ENCODE data around the gene ACOT9. TPM values are rescaled to one million over a fixed set of nuclear protein-coding genes. Genes with fewer than 3 reads are reported as not detected.
"Not testable (repeated sequence)": the region's sequence is repeated elsewhere in the genome, so short reads cannot be mapped to it uniquely, and the experiment has no call there.

ACOT9 gene
- total and polyA plus RNA-seq, 4 donors: 30.5 to 46.7 (median 45.1) TPM

DNA sequence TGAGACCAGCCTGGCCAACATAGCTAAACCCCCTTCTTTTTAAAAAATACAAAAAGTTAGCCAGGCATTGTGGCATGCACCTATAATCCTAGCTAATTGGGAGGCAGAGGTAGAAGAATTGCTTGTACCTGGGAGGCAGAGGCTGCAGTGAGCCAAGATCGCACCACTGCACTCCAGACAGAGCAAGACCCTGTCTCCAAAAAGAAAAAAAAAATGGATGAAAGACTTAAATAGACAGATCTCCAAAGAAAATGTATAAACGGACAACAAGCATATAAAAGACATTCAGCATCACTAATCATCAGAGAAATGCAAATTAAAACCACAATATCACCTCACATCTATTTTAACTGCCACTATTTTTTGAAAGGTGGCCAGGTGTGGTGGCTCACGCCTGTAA is 33.3 kb upstream of the ACOT9 start:
- DNase-seq (no peak), ATAC-seq (ENCODE audit: insufficient read depth, low FRiP score) (no peak)
- no peaks in the 10 kb centered on the region for H3K36me3 ChIP-seq (ENCODE audit: control insufficient read depth in 4 of 4, insufficient read depth in 4 of 4, low read length in 4 of 4)
- 87 to 93% methylated on average over 3 of the region's 3 CpGs for WGBS, 2 donors
- H3K4me1 ChIP-seq (ENCODE audit: control insufficient read depth in 5 of 5, insufficient read depth in 5 of 5, low read length in 5 of 5): peaks cover 0 to 3% (median 0%) of the 10 kb centered on the region in 5 donors
- TF ChIP-seq, protein P1, sequence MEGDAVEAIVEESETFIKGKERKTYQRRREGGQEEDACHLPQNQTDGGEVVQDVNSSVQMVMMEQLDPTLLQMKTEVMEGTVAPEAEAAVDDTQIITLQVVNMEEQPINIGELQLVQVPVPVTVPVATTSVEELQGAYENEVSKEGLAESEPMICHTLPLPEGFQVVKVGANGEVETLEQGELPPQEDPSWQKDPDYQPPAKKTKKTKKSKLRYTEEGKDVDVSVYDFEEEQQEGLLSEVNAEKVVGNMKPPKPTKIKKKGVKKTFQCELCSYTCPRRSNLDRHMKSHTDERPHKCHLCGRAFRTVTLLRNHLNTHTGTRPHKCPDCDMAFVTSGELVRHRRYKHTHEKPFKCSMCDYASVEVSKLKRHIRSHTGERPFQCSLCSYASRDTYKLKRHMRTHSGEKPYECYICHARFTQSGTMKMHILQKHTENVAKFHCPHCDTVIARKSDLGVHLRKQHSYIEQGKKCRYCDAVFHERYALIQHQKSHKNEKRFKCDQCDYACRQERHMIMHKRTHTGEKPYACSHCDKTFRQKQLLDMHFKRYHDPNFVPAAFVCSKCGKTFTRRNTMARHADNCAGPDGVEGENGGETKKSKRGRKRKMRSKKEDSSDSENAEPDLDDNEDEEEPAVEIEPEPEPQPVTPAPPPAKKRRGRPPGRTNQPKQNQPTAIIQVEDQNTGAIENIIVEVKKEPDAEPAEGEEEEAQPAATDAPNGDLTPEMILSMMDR (IDR thresholded peaks at IDR 0.05; ENCODE audit: control extremely low read depth, extremely low read depth): no peak
- no peaks in the 10 kb centered on the region for H3K9me3 ChIP-seq (ENCODE audit: control insufficient read depth in 4 of 4, insufficient read depth in 3 of 4, low read length in 3 of 4)
- H3K9ac ChIP-seq (ENCODE audit: insufficient read depth in 1 of 2, low read length in 2 of 2): no peak overlapping the region
- no peaks in the 10 kb centered on the region for H3K27me3 ChIP-seq (ENCODE audit: control insufficient read depth in 3 of 3, insufficient read depth in 3 of 3, low read length in 2 of 3)
- no peak overlapping the region for H3K4me3 ChIP-seq
- H3K27ac ChIP-seq (ENCODE audit: low read depth in 1 of 2, low read length in 1 of 2): no peak overlapping the region

DNA sequence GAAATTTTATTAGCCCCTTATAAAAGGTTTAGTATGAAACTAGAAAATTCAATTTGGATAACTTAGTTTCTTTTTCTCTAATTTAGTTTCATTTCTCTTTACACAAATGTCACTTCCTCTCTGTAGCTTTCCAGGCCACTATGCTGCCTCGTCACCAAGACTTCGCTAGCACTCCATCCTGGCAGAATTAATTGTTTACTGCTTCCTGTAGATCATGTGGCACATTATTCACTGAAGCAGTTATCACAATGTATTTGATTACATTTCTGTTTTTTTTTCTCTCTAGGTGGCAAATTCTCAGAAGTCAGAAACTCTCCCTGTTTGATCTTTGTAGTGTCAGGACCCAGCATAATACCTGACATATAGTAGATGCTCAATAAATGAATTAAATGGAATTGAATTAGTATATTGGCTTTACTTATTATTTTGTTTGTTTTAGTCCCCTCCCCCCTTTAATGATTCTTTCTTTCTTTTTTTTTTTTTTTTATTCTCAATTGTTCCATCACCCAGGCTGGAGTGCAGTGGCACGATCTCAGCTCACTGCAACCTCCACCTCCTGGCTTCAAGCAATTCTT is 30.6 kb upstream of the ACOT9 start:
- Histone ChIP-seq H3K9ac (ENCODE audit: insufficient read depth in 1 of 2, low read length in 2 of 2) (no peak overlapping the region), H3K27me3 (ENCODE audit: control insufficient read depth in 3 of 3, insufficient read depth in 3 of 3, low read length in 2 of 3) (no peaks in the 10 kb centered on the region), H3K4me1 (ENCODE audit: control insufficient read depth in 5 of 5, insufficient read depth in 5 of 5, low read length in 5 of 5) (peaks cover 0 to 3% (median 0%) of the 10 kb centered on the region in 5 donors), H3K27ac (ENCODE audit: low read depth in 1 of 2, low read length in 1 of 2) (peak overlapping the region in 1 of 2 donors; percentile 31), H3K36me3 (ENCODE audit: control insufficient read depth in 4 of 4, insufficient read depth in 4 of 4, low read length in 4 of 4) (no peaks in the 10 kb centered on the region), H3K9me3 (ENCODE audit: control insufficient read depth in 4 of 4, insufficient read depth in 3 of 4, low read length in 3 of 4) (no peaks in the 10 kb centered on the region), H3K4me3 (no peak overlapping the region)
- DNase-seq: no peak
- ATAC-seq (ENCODE audit: insufficient read depth, low FRiP score): no peak
- TF ChIP-seq, protein P1 (IDR thresholded peaks at IDR 0.05; ENCODE audit: control extremely low read depth, extremely low read depth): no peak
- WGBS, 2 donors: 36 to 49% methylated on average over 3 of the region's 3 CpGs

DNA sequence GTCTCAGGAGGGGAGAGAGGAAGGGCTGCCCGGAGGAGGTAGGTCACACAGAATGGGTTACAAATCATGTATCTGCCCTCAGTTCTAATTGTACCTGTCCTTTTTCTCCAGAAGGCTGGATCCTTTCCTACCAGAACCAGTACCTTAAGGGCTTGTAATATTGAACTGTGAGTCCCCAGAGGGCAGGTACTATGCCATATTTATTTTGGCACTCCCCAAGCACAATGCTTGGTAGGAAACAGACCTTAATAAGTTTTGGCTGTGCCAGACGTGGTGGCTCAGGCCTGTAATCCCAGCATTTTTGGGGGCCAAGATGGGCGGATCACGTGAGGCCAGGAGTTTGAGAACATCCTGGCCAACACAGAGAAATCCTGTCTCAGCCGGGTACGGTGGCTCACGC is 28.0 kb upstream of the ACOT9 start:
- not testable (repeated sequence) for H3K36me3 ChIP-seq (ENCODE audit: control insufficient read depth in 4 of 4, insufficient read depth in 4 of 4, low read length in 4 of 4); H3K9me3 ChIP-seq (ENCODE audit: control insufficient read depth in 4 of 4, insufficient read depth in 3 of 4, low read length in 3 of 4); DNase-seq; H3K4me1 ChIP-seq (ENCODE audit: control insufficient read depth in 5 of 5, insufficient read depth in 5 of 5, low read length in 5 of 5); H3K4me3 ChIP-seq; H3K27me3 ChIP-seq (ENCODE audit: control insufficient read depth in 3 of 3, insufficient read depth in 3 of 3, low read length in 2 of 3); H3K9ac ChIP-seq (ENCODE audit: insufficient read depth in 1 of 2, low read length in 2 of 2); ATAC-seq (ENCODE audit: insufficient read depth, low FRiP score); H3K27ac ChIP-seq (ENCODE audit: low read depth in 1 of 2, low read length in 1 of 2)
- 88 to 97% methylated on average over 6 to 7 of the region's 7 CpGs for WGBS, 2 donors

DNA sequence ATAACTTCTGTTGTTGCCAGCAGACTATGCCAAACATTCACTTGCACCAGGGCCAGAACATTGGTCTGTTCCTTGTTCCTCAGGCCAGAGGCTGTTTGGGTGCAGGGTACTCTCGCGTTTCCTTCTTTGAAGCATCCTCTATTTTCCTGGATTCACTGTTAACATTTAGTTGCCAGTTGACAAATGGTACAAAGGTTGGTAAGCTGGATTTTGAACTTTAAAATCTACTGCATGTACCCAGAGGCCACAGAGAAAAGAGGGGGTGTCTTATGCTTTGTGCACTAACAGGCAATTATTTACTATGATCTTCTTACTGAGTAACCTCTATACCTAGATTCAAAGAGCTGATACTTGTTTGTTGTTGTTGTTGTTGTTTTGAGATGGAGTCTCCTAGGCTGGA is 27.1 kb upstream of the ACOT9 start:
- no peaks in the 10 kb centered on the region for H3K36me3 ChIP-seq (ENCODE audit: control insufficient read depth in 4 of 4, insufficient read depth in 4 of 4, low read length in 4 of 4)
- TF ChIP-seq, protein P1 (IDR thresholded peaks at IDR 0.05; ENCODE audit: control extremely low read depth, extremely low read depth): no peak
- no peaks in the 10 kb centered on the region for H3K27me3 ChIP-seq (ENCODE audit: control insufficient read depth in 3 of 3, insufficient read depth in 3 of 3, low read length in 2 of 3)
- H3K9ac ChIP-seq (ENCODE audit: insufficient read depth in 1 of 2, low read length in 2 of 2): no peak overlapping the region
- H3K9me3 ChIP-seq (ENCODE audit: control insufficient read depth in 4 of 4, insufficient read depth in 3 of 4, low read length in 3 of 4): no peaks in the 10 kb centered on the region
- H3K4me3 ChIP-seq: no peak overlapping the region
- DNase-seq (no peak), ATAC-seq (ENCODE audit: insufficient read depth, low FRiP score) (no peak)
- no peak overlapping the region for H3K27ac ChIP-seq (ENCODE audit: low read depth in 1 of 2, low read length in 1 of 2)
- 88 to 93% methylated on average over 2 of the region's 2 CpGs for WGBS, 2 donors
- peaks cover 0 to 3% (median 0%) of the 10 kb centered on the region in 5 donors for H3K4me1 ChIP-seq (ENCODE audit: control insufficient read depth in 5 of 5, insufficient read depth in 5 of 5, low read length in 5 of 5)

Measured in lung (tissue), 12 donors.